Embryonic facial prominence (tissue), 1 donor: Measurements from ENCODE around the gene PTPDC1.

ENCODE experiments used
- DNase-seq: peaks from one replicate; pipeline ENCODE4 v3.0.0-alpha.2; 2016; ENCODE audit errors: extremely low spot score

PTPDC1 gene

DNA sequence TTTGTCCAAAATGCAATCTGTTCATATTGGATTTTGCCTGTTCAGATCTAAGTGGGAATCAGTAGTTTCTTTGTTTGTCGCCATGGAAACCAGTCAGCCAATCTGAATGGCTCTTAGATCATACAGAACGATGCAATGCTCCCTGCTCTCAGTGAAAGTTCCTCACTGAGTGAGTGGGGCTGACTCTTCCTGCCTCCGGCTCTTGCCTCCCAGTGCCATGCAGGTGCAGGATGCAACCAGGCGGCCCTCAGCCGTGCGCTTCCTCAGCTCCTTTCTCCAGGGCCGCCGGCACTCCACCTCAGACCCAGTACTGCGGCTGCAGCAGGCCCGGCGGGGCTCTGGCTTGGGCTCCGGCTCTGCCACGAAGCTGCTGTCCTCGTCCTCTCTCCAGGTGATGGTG is at the start of gene PTPDC1:
TSS of gene PTPDC1 (plus strand) at position 151 of the 400 bp plus-strand sequence. CDS start at position 218, 67 bp downstream.
- peak; percentile 51 for DNase-seq

DNA sequence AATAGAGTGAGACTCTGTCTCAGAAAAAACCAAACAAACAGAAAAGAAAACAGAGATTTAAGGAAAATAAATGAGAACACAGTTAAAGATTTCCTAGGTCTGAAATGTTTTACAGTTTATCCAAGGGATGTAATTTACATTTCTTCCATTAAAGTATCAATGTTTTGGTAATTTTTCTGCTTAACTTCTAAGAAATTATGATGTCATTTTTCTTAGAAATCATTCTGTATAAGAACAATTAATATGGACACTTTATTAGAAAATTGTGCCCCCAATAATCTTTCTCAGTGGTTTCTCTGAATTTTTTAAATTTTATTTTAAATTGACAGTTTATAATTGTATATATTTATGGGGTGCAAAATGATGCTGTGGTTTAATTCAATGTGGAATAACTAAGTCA is 49.8 kb upstream of the PTPDC1 start:
- no peak for DNase-seq

- no peak for DNase-seq
Measured at GRCh38 chr9:94039786-94040185, 44.5 kb upstream of the PTPDC1 start.

- DNase-seq, result no peak
Measured at GRCh38 chr9:94042516-94043360, 41.5 kb upstream of the PTPDC1 start.

DNA sequence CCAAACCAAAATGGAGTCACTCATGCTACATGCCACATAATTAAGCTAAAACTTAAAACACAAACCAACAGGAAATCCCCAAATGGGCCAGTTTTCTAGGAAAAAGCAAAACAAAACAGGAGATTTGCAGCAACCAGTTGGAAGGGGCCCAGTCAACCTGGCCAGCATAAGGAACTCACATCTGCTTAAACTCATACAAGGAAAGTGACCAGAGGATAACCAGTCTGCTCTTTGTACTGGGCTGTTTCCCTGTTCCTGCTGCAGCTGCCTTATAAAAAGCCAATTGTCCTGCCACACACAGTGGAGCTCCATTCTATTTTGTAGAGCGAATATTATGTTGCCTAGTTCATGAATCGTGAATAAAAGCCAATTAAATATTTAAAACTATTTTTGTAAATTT is 29.5 kb upstream of the PTPDC1 start:
- no peak for DNase-seq

DNA sequence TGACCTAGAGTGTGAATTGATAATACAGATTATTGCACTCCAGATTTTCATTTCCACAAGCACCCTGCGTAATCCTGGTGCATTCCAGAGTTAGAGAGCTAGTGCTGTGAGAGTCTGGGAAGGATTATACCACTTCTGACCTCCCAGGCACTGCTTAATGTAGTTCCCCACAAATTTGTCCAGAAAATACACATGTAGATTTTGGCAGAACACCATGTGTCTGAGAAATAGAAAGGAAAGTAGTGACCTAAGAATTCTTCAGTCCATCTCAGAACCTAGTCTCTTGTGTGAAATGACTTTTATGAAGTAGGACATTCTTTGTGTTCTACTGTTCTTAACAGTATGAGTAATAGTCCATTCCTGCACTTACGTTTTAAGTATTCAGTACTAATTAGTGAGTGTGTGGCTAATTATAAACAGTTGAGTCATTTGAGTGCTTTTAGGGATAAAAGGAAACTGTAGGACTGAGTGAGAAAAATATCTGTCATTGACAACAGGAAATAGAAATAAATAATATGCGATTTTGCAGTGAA is 27.8 kb upstream of the PTPDC1 start:
- no peak for DNase-seq

DNA sequence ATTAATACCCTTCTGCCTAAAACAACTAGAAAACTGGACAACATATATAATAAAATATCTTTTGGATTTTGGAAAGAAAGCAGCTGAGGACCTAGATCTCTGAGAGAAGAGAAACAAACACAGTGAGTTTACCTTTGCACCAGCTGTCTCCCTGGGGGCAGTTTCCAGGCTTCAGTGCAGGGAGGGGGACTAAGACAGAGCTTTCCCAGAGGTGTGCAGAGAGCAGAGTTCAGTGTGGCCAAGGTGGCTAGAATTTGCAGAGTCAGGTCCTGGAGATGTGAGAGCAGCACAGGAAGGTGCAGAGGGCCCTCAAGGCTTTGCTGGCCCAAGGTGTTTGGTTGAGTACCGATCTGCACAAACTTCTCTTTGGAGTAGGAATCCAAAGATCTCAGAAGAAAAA is 26.3 kb upstream of the PTPDC1 start:
- DNase-seq, result no peak

DNA sequence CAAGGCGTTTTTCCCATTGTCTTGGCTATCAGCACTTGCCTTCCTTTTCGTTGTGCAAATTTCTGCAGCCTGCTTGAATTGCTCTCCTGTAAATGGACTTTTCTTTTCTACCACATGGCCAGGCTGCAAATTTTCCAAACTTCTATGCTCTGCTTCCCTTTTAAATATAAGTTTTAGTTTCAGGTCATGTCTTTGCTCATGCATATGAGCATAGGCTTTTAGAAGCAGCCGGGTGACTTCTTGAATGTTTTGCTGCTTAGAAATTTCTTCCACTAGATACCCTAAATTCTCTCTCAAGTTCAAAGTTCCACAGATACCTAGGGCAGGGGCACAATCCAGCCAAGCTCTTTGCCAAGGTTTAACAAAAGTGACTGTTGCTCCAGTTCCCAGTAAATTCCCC is 22.4 kb upstream of the PTPDC1 start:
- no peak for DNase-seq

DNA sequence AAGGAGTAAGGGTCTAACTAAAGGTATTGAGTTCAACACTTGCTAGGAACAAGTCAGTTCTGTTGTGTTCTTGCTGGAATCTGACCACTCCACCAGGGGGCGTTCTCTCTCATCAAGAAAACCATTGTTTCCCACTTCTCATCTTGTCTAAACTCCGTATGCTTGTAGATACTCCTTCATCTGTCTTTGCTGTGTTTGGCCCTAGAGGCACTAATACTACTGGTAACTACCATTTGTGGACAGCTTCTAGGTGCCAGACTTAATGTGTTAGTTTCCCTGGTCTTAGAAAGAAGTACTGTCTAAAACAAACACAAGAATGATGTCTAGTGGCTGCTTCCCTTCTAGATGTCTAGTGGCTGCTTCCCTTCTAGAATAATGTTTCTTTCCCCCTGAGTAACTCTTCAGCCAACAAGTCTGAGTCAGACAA is 18.7 kb upstream of the PTPDC1 start:
- DNase-seq, result peak; percentile 61

GRCh38 chr9:94068257-94068656 is 16.0 kb upstream of the PTPDC1 start:
- no peak for DNase-seq

GRCh38 chr9:94076557-94076956 is 7.7 kb upstream of the PTPDC1 start:
- DNase-seq, result no peak

GRCh38 chr9:94078086-94078485 is 6.2 kb upstream of the PTPDC1 start:
- no peak for DNase-seq

- DNase-seq, result no peak
Measured at GRCh38 chr9:94079236-94079635, 5.0 kb upstream of the PTPDC1 start.

GRCh38 chr9:94080249-94080648 is 4.0 kb upstream of the PTPDC1 start:
- DNase-seq, result no peak

GRCh38 chr9:94081435-94081834 is 2.8 kb upstream of the PTPDC1 start:
- no peak for DNase-seq

DNA sequence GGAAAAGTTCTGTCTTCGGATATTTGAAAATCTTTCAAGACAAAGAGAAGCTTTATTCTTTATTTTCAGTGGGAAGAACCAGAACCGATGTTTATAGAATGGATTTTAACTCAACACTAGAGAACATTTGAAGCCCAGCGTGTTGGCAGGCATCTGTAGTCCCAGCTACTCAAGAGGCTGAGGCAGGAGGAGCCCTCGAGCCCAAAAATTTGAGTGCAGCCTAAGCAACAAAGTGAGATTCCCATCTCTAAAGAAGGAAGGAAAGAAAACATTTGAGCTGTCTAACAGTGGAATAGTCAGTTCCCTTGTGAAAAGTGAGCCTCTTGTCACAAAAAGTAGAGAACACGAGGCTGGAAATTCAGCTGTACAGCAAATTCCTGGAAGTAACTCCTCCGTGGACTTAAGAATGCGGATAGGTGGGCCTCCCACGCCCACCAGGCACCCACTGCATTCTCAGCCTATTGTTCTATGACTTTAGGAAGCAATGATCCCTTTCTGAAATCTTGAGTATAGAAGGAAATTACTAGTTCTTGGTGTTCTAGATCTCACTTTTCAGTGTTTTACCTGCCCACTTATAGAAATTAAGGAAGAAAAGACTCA is 2.3 kb upstream of the PTPDC1 start:
- DNase-seq, result no peak

DNA sequence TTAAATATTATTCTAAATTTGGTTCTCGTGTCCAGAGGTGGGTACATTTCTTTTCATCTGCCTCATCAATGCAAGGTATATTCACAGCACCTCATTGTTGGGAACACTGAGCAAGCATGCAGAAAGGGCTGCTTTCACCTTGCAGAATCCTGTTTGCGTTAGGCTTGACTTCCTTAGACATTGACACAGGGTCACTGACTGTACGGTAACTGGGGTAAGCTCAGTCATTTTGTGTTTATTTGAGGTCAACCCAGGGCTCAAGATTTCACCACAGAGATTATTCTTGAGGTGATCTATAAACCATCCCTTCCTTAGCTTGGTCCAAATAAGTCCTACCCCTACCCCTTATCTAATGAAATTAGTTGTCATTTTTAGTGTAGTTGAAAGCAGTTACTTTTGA is 1.7 kb upstream of the PTPDC1 start:
- no peak for DNase-seq

GRCh38 chr9:94082956-94083355 is 1.3 kb upstream of the PTPDC1 start:
- DNase-seq, result no peak

DNA sequence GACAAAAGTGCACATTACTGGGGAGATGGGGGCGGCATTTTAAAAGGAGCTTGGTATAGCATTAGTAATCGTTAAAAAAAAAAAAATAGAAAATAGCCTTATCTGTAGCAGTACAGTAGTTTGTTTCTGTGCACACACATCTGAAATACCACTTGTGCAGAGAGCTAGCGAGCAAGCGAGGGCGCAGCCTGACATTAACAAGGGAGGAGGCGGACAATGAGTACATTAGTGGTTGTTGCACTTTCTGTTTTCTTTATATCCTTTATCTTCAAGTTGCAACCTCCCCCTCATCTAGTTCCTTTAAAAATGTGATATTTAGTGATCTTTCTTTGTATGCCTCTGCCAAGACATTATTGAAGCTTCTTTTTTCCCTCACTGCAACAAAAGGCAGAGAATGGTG is 880 bp upstream of the PTPDC1 start:
- DNase-seq, result no peak

GRCh38 chr9:94085062-94085639 is 887 bp downstream of the PTPDC1 start:
- no peak for DNase-seq

DNA sequence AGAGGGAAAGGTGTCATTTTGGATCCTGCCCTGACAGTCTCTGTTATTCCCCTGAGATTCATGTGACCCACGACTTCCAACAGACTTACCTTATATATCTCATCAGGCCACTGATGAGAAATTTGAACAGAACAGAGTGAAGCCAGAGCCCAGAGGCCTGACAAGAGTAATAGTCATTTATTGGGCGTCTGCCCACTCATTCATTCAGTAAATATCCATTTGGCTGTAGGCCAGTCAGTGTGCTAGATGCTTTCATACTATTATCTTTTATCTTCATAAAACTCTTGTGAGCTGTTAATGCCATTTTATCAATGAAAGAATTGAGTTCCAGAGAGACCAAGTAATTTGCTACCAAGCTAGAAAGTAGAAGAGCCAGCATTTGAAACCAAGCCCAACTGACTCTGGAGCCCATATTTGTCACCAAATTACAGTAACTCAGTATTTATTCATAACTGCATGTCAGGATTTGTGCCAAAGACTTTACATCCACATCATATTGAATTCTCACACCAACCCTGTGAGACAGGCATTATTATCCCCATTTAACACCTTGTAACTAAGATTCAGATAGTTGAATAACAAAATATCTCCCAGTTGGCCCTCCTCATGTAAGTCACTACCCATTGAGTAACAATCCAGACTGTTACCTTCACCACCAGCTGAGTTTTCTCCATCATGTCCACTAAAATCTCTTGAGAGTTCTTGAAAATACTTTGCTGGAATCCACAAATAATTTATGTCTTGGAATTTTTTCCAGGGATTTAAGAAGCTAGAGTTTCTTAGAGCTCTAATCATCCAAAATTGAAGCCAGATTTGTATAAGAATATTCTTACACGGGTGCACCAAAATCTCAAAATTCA is 2.5 kb downstream of the PTPDC1 start:
- no peak for DNase-seq
